Stomach (tissue), 4 donors: ENCODE measurements around the gene KIF5B.

Experiments
- EP300 ChIP-seq: sonication (generic); formaldehyde crosslinking; IDR thresholded peaks from one replicate; pipeline ENCODE4 v1.6.1; 2017; ENCODE audit warnings: antibody characterized with exemption
- POLR2A ChIP-seq, 4 donors: fragments of 450-650 bp; IDR thresholded peaks; one replicate each; pipeline ENCODE4 v1.6.1; 2016; ENCODE audit warnings: antibody characterized with exemption in 4 of 4, control low read depth in 2 of 4, mild to moderate bottlenecking in 1 of 4, moderate library complexity in 1 of 4
- POLR2AphosphoS5 ChIP-seq, 3 donors: sonication (generic); formaldehyde crosslinking; IDR thresholded peaks; one replicate each; pipeline ENCODE4 v1.6.1; 2016; ENCODE audit warnings: antibody characterized with exemption in 3 of 3
- TF ChIP-seq, protein P1 (sequence below), 7 experiments: fragments of 450-650 bp in 4 of 7; fragments of 200-600 bp in 3 of 7; sonication (generic) in 3 of 7; IDR thresholded peaks; one replicate each; pipeline ENCODE4 v1.5.1; 2016 to 2019; ENCODE audit warnings: antibody characterized with exemption in 7 of 7, control low read depth in 2 of 7, mild to moderate bottlenecking in 1 of 7

DNA sequence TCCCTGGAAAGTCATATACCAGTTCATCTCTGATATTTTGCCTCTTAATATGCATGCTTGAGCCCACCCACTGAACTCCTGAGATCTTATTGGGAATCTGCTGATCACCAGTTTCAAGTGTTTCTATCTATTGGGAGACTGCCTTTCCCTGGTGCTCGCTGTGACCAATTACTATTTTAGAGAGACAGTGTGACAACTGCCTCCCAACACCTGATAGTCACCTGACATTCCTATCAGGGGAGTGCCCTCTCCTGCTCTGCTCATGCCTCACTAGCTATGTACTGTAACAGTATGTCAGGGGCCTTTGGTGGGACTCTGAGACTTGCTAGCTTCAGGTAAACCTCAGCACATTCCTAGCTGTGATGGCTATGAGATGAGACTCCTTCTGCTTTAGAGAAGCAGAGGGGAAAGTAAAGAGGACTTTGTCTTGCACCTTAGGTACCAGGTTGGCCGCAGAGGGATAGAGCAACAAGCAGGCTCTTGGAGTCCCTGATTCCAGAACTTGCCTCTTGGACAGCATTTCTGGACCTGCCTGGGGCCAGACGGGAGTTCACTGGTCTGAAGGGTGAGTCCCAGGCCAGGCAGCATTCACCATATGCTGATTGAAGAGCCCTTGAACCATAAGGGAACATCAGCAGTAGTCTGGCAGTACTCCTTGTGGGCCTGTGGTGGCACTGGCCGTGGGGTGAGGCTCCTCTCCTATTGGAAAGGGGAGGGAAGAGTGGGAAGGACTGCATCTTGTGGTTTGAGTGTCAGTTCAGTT, 93.2 kb downstream of the KIF5B start:
- TF ChIP-seq, protein P1, sequence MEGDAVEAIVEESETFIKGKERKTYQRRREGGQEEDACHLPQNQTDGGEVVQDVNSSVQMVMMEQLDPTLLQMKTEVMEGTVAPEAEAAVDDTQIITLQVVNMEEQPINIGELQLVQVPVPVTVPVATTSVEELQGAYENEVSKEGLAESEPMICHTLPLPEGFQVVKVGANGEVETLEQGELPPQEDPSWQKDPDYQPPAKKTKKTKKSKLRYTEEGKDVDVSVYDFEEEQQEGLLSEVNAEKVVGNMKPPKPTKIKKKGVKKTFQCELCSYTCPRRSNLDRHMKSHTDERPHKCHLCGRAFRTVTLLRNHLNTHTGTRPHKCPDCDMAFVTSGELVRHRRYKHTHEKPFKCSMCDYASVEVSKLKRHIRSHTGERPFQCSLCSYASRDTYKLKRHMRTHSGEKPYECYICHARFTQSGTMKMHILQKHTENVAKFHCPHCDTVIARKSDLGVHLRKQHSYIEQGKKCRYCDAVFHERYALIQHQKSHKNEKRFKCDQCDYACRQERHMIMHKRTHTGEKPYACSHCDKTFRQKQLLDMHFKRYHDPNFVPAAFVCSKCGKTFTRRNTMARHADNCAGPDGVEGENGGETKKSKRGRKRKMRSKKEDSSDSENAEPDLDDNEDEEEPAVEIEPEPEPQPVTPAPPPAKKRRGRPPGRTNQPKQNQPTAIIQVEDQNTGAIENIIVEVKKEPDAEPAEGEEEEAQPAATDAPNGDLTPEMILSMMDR (IDR thresholded peaks at IDR 0.05): no peak
- TF ChIP-seq POLR2A (IDR thresholded peaks at IDR 0.05) (no peak), POLR2AphosphoS5 (IDR thresholded peaks at IDR 0.05) (no peak), EP300 (no peak)
